ENCODE results near the gene SCD.

DNA sequence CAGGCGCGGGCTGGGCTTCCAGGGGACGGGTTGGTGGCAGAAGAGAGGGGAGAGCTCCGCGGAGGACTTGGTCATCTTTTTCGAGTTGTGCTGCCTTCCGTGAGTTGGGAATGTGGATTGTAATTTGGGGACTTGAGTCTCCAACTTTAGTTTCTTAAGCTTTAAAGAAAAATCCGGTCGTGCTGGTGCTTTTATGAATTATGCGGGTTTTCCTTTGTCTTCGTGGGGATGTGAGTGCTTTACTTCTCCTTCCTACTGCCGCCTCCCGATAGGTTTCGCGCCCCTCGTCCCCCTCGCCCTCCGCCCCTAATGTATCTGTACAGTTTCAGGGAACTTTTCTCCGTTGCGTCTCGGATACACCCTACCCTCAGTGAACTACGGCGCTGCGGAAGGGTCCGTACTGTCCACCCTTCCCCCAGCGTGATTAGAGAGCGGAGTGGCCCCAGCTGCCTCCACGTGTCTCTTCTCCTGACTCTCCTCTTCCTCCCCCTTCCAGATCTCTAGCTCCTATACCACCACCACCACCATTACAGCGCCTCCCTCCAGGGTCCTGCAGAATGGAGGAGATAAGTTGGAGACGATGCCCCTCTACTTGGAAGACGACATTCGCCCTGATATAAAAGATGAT is 649 bp downstream of the SCD start:
- no peak for TF ChIP-seq TOX (CRISPR knock-in tag; IDR thresholded peaks at IDR 0.05; ENCODE audit: borderline replicate concordance)
- no peak for TF ChIP-seq CSRNP3 (CRISPR knock-in tag; IDR thresholded peaks at IDR 0.05)
- TF ChIP-seq RARB (CRISPR knock-in tag; IDR thresholded peaks at IDR 0.05), result no peak
- TF ChIP-seq, protein P1, sequence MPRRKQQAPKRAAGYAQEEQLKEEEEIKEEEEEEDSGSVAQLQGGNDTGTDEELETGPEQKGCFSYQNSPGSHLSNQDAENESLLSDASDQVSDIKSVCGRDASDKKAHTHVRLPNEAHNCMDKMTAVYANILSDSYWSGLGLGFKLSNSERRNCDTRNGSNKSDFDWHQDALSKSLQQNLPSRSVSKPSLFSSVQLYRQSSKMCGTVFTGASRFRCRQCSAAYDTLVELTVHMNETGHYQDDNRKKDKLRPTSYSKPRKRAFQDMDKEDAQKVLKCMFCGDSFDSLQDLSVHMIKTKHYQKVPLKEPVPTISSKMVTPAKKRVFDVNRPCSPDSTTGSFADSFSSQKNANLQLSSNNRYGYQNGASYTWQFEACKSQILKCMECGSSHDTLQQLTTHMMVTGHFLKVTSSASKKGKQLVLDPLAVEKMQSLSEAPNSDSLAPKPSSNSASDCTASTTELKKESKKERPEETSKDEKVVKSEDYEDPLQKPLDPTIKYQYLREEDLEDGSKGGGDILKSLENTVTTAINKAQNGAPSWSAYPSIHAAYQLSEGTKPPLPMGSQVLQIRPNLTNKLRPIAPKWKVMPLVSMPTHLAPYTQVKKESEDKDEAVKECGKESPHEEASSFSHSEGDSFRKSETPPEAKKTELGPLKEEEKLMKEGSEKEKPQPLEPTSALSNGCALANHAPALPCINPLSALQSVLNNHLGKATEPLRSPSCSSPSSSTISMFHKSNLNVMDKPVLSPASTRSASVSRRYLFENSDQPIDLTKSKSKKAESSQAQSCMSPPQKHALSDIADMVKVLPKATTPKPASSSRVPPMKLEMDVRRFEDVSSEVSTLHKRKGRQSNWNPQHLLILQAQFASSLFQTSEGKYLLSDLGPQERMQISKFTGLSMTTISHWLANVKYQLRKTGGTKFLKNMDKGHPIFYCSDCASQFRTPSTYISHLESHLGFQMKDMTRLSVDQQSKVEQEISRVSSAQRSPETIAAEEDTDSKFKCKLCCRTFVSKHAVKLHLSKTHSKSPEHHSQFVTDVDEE (CRISPR knock-in tag; IDR thresholded peaks at IDR 0.05), result no peak
- no peak for TF ChIP-seq ZC3H10 (CRISPR knock-in tag; IDR thresholded peaks at IDR 0.05)
- TF ChIP-seq ZFP30 (CRISPR knock-in tag; IDR thresholded peaks at IDR 0.05), result no peak
- TF ChIP-seq SNAI2 (CRISPR knock-in tag; IDR thresholded peaks at IDR 0.05), result no peak

Measured in SK-N-SH treated with all-trans-retinoic acid at 6 μM for 48 hours (cell line).